ENCODE data around the gene ADRB2. TPM values are rescaled to one million over a fixed set of nuclear protein-coding genes. Genes with fewer than 3 reads are reported as not detected.

ADRB2 gene
- total RNA-seq, 1 donor from 2014 or later = 0.12 TPM

- no peak for TF ChIP-seq CTCF (IDR thresholded peaks at IDR 0.05; ENCODE audit: unreplicated experiment)
- no peak overlapping the region for H3K27ac Mint-ChIP-seq
- no peaks in the 10 kb centered on the region for H3K9me3 Mint-ChIP-seq (ENCODE audit: low read depth)
- DNase-seq (ENCODE audit: low spot score, unreplicated experiment) = no peak
- H3K27me3 Mint-ChIP-seq = peaks cover 16% of the 10 kb centered on the region
- H3K4me1 Mint-ChIP-seq (ENCODE audit: low read depth) = no peaks in the 10 kb centered on the region
- no peaks in the 10 kb centered on the region for H3K36me3 Mint-ChIP-seq (ENCODE audit: insufficient read depth)
- no peak overlapping the region for H3K4me3 Mint-ChIP-seq (ENCODE audit: low read depth)
These were observed 9.6 kb upstream of the ADRB2 start for GRCh38 chr5:148816782-148817181.

GRCh38 chr5:148817606-148818005, 8.8 kb upstream of the ADRB2 start:
- no peak overlapping the region for H3K4me3 Mint-ChIP-seq (ENCODE audit: low read depth)
- H3K36me3 Mint-ChIP-seq (ENCODE audit: insufficient read depth) = no peaks in the 10 kb centered on the region
- H3K4me1 Mint-ChIP-seq (ENCODE audit: low read depth) = no peaks in the 10 kb centered on the region
- no peaks in the 10 kb centered on the region for H3K9me3 Mint-ChIP-seq (ENCODE audit: low read depth)
- H3K27me3 Mint-ChIP-seq = peaks cover 16% of the 10 kb centered on the region
- no peak for TF ChIP-seq CTCF (IDR thresholded peaks at IDR 0.05; ENCODE audit: unreplicated experiment)
- no peak overlapping the region for H3K27ac Mint-ChIP-seq
- DNase-seq (ENCODE audit: low spot score, unreplicated experiment) = no peak

- H3K9me3 Mint-ChIP-seq (ENCODE audit: low read depth) = no peaks in the 10 kb centered on the region
- DNase-seq (ENCODE audit: low spot score, unreplicated experiment) = no peak
- TF ChIP-seq CTCF (IDR thresholded peaks at IDR 0.05; ENCODE audit: unreplicated experiment) = peak; percentile 60
- H3K27ac Mint-ChIP-seq = no peak overlapping the region
- peaks cover 3% of the 10 kb centered on the region for H3K4me1 Mint-ChIP-seq (ENCODE audit: low read depth)
- peaks cover 37% of the 10 kb centered on the region for H3K27me3 Mint-ChIP-seq
- no peak overlapping the region for H3K4me3 Mint-ChIP-seq (ENCODE audit: low read depth)
- no peaks in the 10 kb centered on the region for H3K36me3 Mint-ChIP-seq (ENCODE audit: insufficient read depth)
These were observed 5.7 kb upstream of the ADRB2 start for GRCh38 chr5:148820461-148821395.

- no peak overlapping the region for H3K27ac Mint-ChIP-seq
- no peaks in the 10 kb centered on the region for H3K36me3 Mint-ChIP-seq (ENCODE audit: insufficient read depth)
- peaks cover 53% of the 10 kb centered on the region for H3K27me3 Mint-ChIP-seq
- DNase-seq (ENCODE audit: low spot score, unreplicated experiment) = no peak
- H3K4me3 Mint-ChIP-seq (ENCODE audit: low read depth) = no peak overlapping the region
- no peaks in the 10 kb centered on the region for H3K9me3 Mint-ChIP-seq (ENCODE audit: low read depth)
- peaks cover 5% of the 10 kb centered on the region for H3K4me1 Mint-ChIP-seq (ENCODE audit: low read depth)
- no peak for TF ChIP-seq CTCF (IDR thresholded peaks at IDR 0.05; ENCODE audit: unreplicated experiment)
These were observed 2.5 kb upstream of the ADRB2 start for GRCh38 chr5:148823871-148824270.

GRCh38 chr5:148825716-148826052, 727 bp upstream of the ADRB2 start:
- peak overlapping the region; percentile 79 for H3K4me3 Mint-ChIP-seq (ENCODE audit: low read depth)
- no peaks in the 10 kb centered on the region for H3K9me3 Mint-ChIP-seq (ENCODE audit: low read depth)
- no peak for DNase-seq (ENCODE audit: low spot score, unreplicated experiment)
- no peaks in the 10 kb centered on the region for H3K36me3 Mint-ChIP-seq (ENCODE audit: insufficient read depth)
- peak overlapping the region; percentile 91 for H3K27ac Mint-ChIP-seq
- peaks cover 5% of the 10 kb centered on the region for H3K4me1 Mint-ChIP-seq (ENCODE audit: low read depth)
- no peak for TF ChIP-seq CTCF (IDR thresholded peaks at IDR 0.05; ENCODE audit: unreplicated experiment)
- peaks cover 71% of the 10 kb centered on the region for H3K27me3 Mint-ChIP-seq

Data from progenitor cell of endocrine pancreas (in vitro differentiated cells).